Progenitor cell of endocrine pancreas (in vitro differentiated cells): Measurements from ENCODE around the gene TGFBR3L. TPM values are rescaled to one million over a fixed set of nuclear protein-coding genes. Genes with fewer than 3 reads are reported as not detected.

ENCODE experiments used
- DNase-seq: peaks from one replicate; pipeline ENCODE4 v3.0.0; 2021; ENCODE audit warnings: low spot score; ENCODE audit not compliant: unreplicated experiment
- H3K27ac Mint-ChIP-seq: 2 replicates; pipeline ENCODE4 v1.8.0; 2021; ENCODE audit warnings: mild to moderate bottlenecking, moderate library complexity, mixed read lengths
- H3K27me3 Mint-ChIP-seq: 2 replicates; pipeline ENCODE4 v1.8.0; 2021; ENCODE audit warnings: mixed read lengths
- H3K36me3 Mint-ChIP-seq: 2 replicates; pipeline ENCODE4 v1.8.0; 2022; ENCODE audit warnings: mixed read lengths; ENCODE audit not compliant: insufficient read depth
- H3K4me1 Mint-ChIP-seq: 2 replicates; pipeline ENCODE4 v1.8.0; 2021; ENCODE audit warnings: low read depth, mixed read lengths
- H3K4me3 Mint-ChIP-seq: 2 replicates; pipeline ENCODE4 v1.8.0; 2021; ENCODE audit warnings: low read depth, mild to moderate bottlenecking, moderate library complexity, mixed read lengths
- H3K9me3 Mint-ChIP-seq: 2 replicates; pipeline ENCODE4 v1.8.0; 2021; ENCODE audit warnings: low read depth, mixed read lengths
- CTCF ChIP-seq: fragments of 200-600 bp; sonication (generic); IDR thresholded peaks from one replicate; pipeline ENCODE4 v1.5.0; 2021; ENCODE audit warnings: antibody characterized with exemption, mild to moderate bottlenecking; ENCODE audit not compliant: unreplicated experiment
- total RNA-seq: library from RNA; stranded (reverse); gene quantifications from 2 replicates; pipeline ENCODE4 v1.2.1, GENCODE V29; 2021

TGFBR3L gene
- total RNA-seq, 1 donor from 2014 or later: 0.67 TPM

- Mint-ChIP-seq H3K9me3 (no peaks in the 10 kb centered on the region), H3K27ac (no peak overlapping the region), H3K36me3 (peaks cover 4% of the 10 kb centered on the region), H3K4me1 (peaks cover 18% of the 10 kb centered on the region), H3K27me3 (peaks cover 12% of the 10 kb centered on the region), H3K4me3 (no peak overlapping the region)
- no peak for DNase-seq
- TF ChIP-seq CTCF: no peak
These were observed 7.6 kb downstream of the TGFBR3L start for GRCh38 chr19:7921967-7922835.

DNA sequence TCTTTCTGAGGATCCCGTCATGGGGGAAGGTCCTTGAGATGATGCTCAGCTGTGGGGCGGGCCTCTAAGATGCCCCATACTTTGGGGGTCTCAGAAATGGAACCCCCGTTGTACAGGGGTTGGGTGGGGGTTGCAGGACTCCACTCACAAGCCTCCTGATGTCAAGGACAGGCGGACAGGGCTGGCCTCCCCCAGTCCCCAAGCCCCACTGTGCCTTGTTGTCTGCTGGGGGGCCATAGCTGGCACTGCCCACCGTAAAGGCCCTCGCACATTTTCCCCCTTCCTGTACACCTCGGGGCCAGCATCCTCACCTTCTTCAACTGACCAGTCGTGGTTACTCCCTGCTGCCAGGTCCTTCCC, 8.2 kb downstream of the TGFBR3L start:
- Mint-ChIP-seq H3K27ac (no peak overlapping the region), H3K4me1 (peaks cover 18% of the 10 kb centered on the region), H3K36me3 (peaks cover 4% of the 10 kb centered on the region), H3K27me3 (peaks cover 12% of the 10 kb centered on the region), H3K9me3 (no peaks in the 10 kb centered on the region), H3K4me3 (no peak overlapping the region)
- no peak for TF ChIP-seq CTCF
- no peak for DNase-seq

DNA sequence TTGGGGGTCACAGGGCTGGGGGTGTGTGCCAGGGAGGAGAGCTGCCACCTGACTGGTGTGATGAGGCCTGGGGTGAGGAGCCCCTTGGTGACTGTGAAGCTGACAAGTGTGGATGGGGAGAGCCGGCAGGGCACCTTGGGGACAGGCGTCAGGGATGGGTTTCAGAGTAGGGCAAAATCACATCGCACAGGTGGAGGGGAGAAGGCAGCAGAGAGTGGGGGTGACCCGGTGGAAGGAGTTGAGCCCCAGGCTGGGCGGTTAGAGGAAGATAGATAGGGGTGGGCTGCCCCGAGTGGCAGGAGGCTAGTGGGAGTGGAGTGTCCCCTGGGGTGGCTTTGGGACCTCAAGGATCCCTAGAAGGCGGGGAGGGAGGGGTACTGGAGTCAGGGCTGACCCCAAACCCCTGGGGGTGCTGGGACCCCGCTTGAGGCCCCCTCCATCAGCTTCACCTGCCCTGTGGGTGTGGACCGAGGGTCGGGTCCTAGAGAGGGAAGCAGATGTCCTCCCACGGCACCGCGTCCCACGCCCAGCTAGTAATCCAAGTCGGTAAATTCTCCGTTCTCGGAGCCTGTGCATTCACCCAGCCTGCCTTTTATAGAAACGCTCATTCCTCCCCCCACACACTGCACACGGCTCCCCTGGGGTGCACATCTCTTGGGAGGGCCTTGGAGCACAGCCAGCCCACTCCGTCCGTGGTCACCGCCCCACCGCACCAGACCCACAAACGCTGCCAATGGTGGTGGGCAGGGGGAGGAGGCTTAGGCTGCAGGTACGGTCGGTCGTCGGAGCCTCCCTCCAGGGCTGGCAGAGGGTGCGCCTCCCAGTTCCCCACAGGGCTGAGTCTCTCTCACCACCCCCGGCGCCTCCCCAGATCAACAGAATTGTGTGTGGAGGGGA, 8.9 kb downstream of the TGFBR3L start:
- Mint-ChIP-seq H3K27ac (peak overlapping the region; percentile 18), H3K36me3 (peaks cover 4% of the 10 kb centered on the region), H3K4me3 (peak overlapping the region; percentile 31), H3K4me1 (peaks cover 15% of the 10 kb centered on the region), H3K27me3 (peaks cover 4% of the 10 kb centered on the region), H3K9me3 (no peaks in the 10 kb centered on the region)
- DNase-seq: no peak
- TF ChIP-seq CTCF: no peak

- DNase-seq: no peak
- Mint-ChIP-seq H3K4me1 (peaks cover 15% of the 10 kb centered on the region), H3K4me3 (peak overlapping the region; percentile 61), H3K36me3 (peaks cover 4% of the 10 kb centered on the region), H3K9me3 (no peaks in the 10 kb centered on the region), H3K27ac (no peak overlapping the region), H3K27me3 (peaks cover 4% of the 10 kb centered on the region)
- no peak for TF ChIP-seq CTCF
These were observed 9.6 kb downstream of the TGFBR3L start for GRCh38 chr19:7924241-7924640.

- DNase-seq: no peak
- TF ChIP-seq CTCF: no peak
- peaks cover 13% of the 10 kb centered on the region for H3K4me1 Mint-ChIP-seq
- no peaks in the 10 kb centered on the region for H3K9me3 Mint-ChIP-seq
- H3K36me3 Mint-ChIP-seq: peaks cover 4% of the 10 kb centered on the region
- peaks cover 2% of the 10 kb centered on the region for H3K27me3 Mint-ChIP-seq
- no peak overlapping the region for H3K27ac Mint-ChIP-seq
- peak overlapping the region; percentile 58 for H3K4me3 Mint-ChIP-seq
These were observed 10.1 kb downstream of the TGFBR3L start for GRCh38 chr19:7924651-7925170.
